K562 (cell line): ENCODE results near the gene SCNN1A. TPM values are rescaled to one million over a fixed set of nuclear protein-coding genes. Genes with fewer than 3 reads are reported as not detected.

Source experiments
- BRF2 ChIP-seq: IDR thresholded peaks from 3 replicates; pipeline ENCODE4 v1.6.1; 2011; ENCODE audit warnings: borderline replicate concordance, mild to moderate bottlenecking; ENCODE audit not compliant: insufficient read length, insufficient read depth
- ESRRA ChIP-seq: fragments of 450-650 bp; IDR thresholded peaks from 2 replicates; pipeline ENCODE4 v1.6.1; 2014; ENCODE audit warnings: low read depth, mild to moderate bottlenecking, moderate library complexity, borderline replicate concordance
- FOSL1 ChIP-seq: fragments of 200-800 bp; sonication (Bioruptor generic); conservative IDR thresholded peaks from 2 replicates; pipeline ENCODE4 v1.6.1; 2016; ENCODE audit warnings: missing genetic modification characterization, missing compliant biosample characterization
- HDAC2 ChIP-seq: fragments of 450-650 bp; IDR thresholded peaks from 2 replicates; pipeline ENCODE4 v1.6.1; 2016; ENCODE audit warnings: mild to moderate bottlenecking
- NFE2 ChIP-seq: IDR thresholded peaks from 2 replicates; pipeline ENCODE4 v1.6.1; 2014; ENCODE audit warnings: antibody characterized with exemption, low read depth
- POLR2AphosphoS2 ChIP-seq: IDR thresholded peaks from 2 replicates; pipeline ENCODE4 v1.6.1; 2012; ENCODE audit warnings: low read length, improper control_type of control experiment
- SMARCC2 ChIP-seq: fragments of 450-650 bp; IDR thresholded peaks from 2 replicates; pipeline ENCODE4 v1.6.1; 2017; ENCODE audit warnings: antibody characterized with exemption, moderate library complexity, mild to moderate bottlenecking, low read depth
- TAF1 ChIP-seq: IDR thresholded peaks from 2 replicates; pipeline ENCODE4 v1.6.1; 2011; ENCODE audit warnings: mild to moderate bottlenecking, low read length, moderate library complexity; ENCODE audit not compliant: insufficient read depth, control insufficient read depth, severe bottlenecking; ENCODE audit errors: extremely low read depth
- TFAP4 ChIP-seq: sonication (generic); formaldehyde crosslinking; IDR thresholded peaks from 2 replicates; pipeline ENCODE4 v1.8.0; 2022; ENCODE audit warnings: missing genetic modification reagents, mild to moderate bottlenecking, moderate library complexity, borderline replicate concordance
- ZBTB40 ChIP-seq, 2 experiments: fragments of 450-650 bp in 1 of 2; sonication (generic) in 1 of 2; formaldehyde crosslinking in 1 of 2; IDR thresholded peaks; 2 replicates each; pipeline versions ENCODE4 v1.7.1 to v1.9.0; 2016 to 2022; ENCODE audit warnings: inconsistent platforms in 1 of 2, mild to moderate bottlenecking in 1 of 2, missing genetic modification reagents in 1 of 2
- ZC3H4 ChIP-seq: sonication (generic); formaldehyde crosslinking; IDR thresholded peaks from 2 replicates; pipeline ENCODE4 v1.9.0; 2021; ENCODE audit warnings: missing genetic modification reagents, borderline replicate concordance
- ZKSCAN3 ChIP-seq: fragments of 250-450 bp; sonication (Bioruptor Pico); IDR thresholded peaks from 2 replicates; pipeline ENCODE4 v1.4.0; 2020
- ZNF212 ChIP-seq: fragments of 450-650 bp; formaldehyde crosslinking; IDR thresholded peaks from 2 replicates; pipeline ENCODE4 v1.4.0; 2020; ENCODE audit warnings: mild to moderate bottlenecking
- ZNF384 ChIP-seq: IDR thresholded peaks from 2 replicates; pipeline ENCODE4 v1.6.1; 2012; ENCODE audit warnings: low read depth, low read length, improper control_type of control experiment
- ZNF431 ChIP-seq: sonication (generic); formaldehyde crosslinking; IDR thresholded peaks from 2 replicates; pipeline ENCODE4 v1.8.0; 2022; ENCODE audit warnings: mild to moderate bottlenecking, missing genetic modification reagents
- ZNF695 ChIP-seq: fragments of 450-650 bp; formaldehyde crosslinking; IDR thresholded peaks from 2 replicates; pipeline ENCODE4 v1.4.0; 2020; ENCODE audit warnings: mild to moderate bottlenecking, moderate library complexity
- ZNF766 ChIP-seq: fragments of 200-800 bp; sonication (Bioruptor generic); conservative IDR thresholded peaks from 2 replicates; pipeline ENCODE4 v1.6.1; 2016; ENCODE audit warnings: missing genetic modification characterization, missing compliant biosample characterization
- polyA plus RNA-seq, 8 experiments: library from polyadenylated mRNA; depleted of rRNA in 4 of 8; stranded (reverse) in 5 of 8; unstranded in 3 of 8; fragments of >200 nt; fragmentation: Nextera tagmentation in 2 of 8; fragmentation: Illumina TruSeq in 1 of 8; extraction: Ambion mirVana in 2 of 8; extraction: Trizol in 1 of 8; gene quantifications; 2 replicates each; pipeline versions ENCODE4 v1.2.1 to v1.2.3, GENCODE V29; 2011 to 2014; ENCODE audit warnings: inconsistent platforms in 1 of 8, missing spikeins in 1 of 8
- total RNA-seq, 7 experiments: library from RNA; depleted of rRNA in 6 of 7; stranded (reverse); fragments of >200 nt in 6 of 7; fragmentation: Illumina TruSeq in 2 of 7; extraction: Trizol in 2 of 7; gene quantifications; 2 replicates each; pipeline versions ENCODE4 v1.2.1 to v1.2.3, GENCODE V29; 2011 to 2021; ENCODE audit warnings: low replicate concordance in 1 of 7

Gene SCNN1A
- total and polyA plus RNA-seq, 9 of the 15 experiments (the other 6 are each of a cell fraction or from before 2014, with no cell fraction given) = 0.15 to 0.49 (median 0.32) TPM; not detected in 5

- peak; percentile 28; the same call in 1 of the 2 replicates for TF ChIP-seq TFAP4
- peak; percentile 83 for TF ChIP-seq SMARCC2
- no peak for TF ChIP-seq ZNF695 (CRISPR knock-in tag)
- no peak for TF ChIP-seq ZC3H4
- no peak for TF ChIP-seq ZKSCAN3
- TF ChIP-seq NFE2 = peak; percentile 67
- no peak for TF ChIP-seq ZNF431 (CRISPR knock-in tag)
- peak; percentile 59; the same call in 1 of the 2 replicates for TF ChIP-seq HDAC2
- no peak for TF ChIP-seq POLR2AphosphoS2
- no peak for TF ChIP-seq ZNF384
- TF ChIP-seq ZBTB40 (IDR thresholded peaks at IDR 0.05) = no peak
- TF ChIP-seq ZBTB40 (CRISPR knock-in tag; IDR thresholded peaks at IDR 0.05) = no peak
- TF ChIP-seq ZNF212 (CRISPR knock-in tag) = no peak
- peak; percentile 16; the same call in 1 of the 2 replicates for TF ChIP-seq ESRRA
- no peak for TF ChIP-seq ZNF766 (CRISPR knock-in tag)
- TF ChIP-seq BRF2 = no peak
- TF ChIP-seq TAF1 = no peak
- TF ChIP-seq FOSL1 (tag) = peak; percentile 92
Measured at GRCh38 chr12:6323340-6323994, 51.9 kb downstream of the SCNN1A start (continued).
